GM18867 (cell line): Measurements from ENCODE around the gene FRG2B.
A peak's percentile ranks its signal among the peaks of the same experiment; 100 is the strongest.
"Not testable (repeated sequence)": the region's sequence is repeated elsewhere in the genome, so short reads cannot be mapped to it uniquely, and the experiment has no call there.

Experiments
- ATAC-seq: cut with Tn5 transposase; IDR thresholded peaks from one replicate; pipeline ENCODE4 v1.9.1; 2021; ENCODE audit warnings: mild to moderate bottlenecking, moderate library complexity; ENCODE audit not compliant: unreplicated experiment

The FRG2B gene

GRCh38 chr10:133626695-133627094 is at the start of gene FRG2B:
Gene FRG2B, minus strand, starts transcription at chr10:133626795. Its CDS starts 53 bp downstream, at chr10:133626742.
- not testable (repeated sequence) for ATAC-seq

- not testable (repeated sequence) for ATAC-seq
These were observed 40.9 kb upstream of the FRG2B start for GRCh38 chr10:133667446-133667845.

GRCh38 chr10:133663544-133664160 is 37.1 kb upstream of the FRG2B start:
- not testable (repeated sequence) for ATAC-seq

GRCh38 chr10:133661122-133661521 is 34.5 kb upstream of the FRG2B start:
- peak; percentile 65 for ATAC-seq

GRCh38 chr10:133660516-133660915 is 33.9 kb upstream of the FRG2B start:
- not testable (repeated sequence) for ATAC-seq

- ATAC-seq: not testable (repeated sequence)
These were observed 30.7 kb upstream of the FRG2B start for GRCh38 chr10:133657276-133657675.

- ATAC-seq: not testable (repeated sequence)
These were observed 22.4 kb upstream of the FRG2B start for GRCh38 chr10:133648872-133649455.

- peak; percentile 90 for ATAC-seq
These were observed 20.6 kb upstream of the FRG2B start for GRCh38 chr10:133647075-133647748.

GRCh38 chr10:133637846-133638235 is 11.2 kb upstream of the FRG2B start:
- not testable (repeated sequence) for ATAC-seq

- ATAC-seq: not testable (repeated sequence)
These were observed 10.7 kb upstream of the FRG2B start for GRCh38 chr10:133637202-133637845.

GRCh38 chr10:133630723-133631249 is 4.2 kb upstream of the FRG2B start:
- not testable (repeated sequence) for ATAC-seq

- not testable (repeated sequence) for ATAC-seq
These were observed 4.1 kb downstream of the FRG2B start for GRCh38 chr10:133622544-133622943.

GRCh38 chr10:133618851-133619250 is 7.7 kb downstream of the FRG2B start:
- no peak for ATAC-seq

GRCh38 chr10:133617196-133617595 is 9.4 kb downstream of the FRG2B start:
- no peak for ATAC-seq

GRCh38 chr10:133616371-133617130 is 10.0 kb downstream of the FRG2B start:
- ATAC-seq: no peak

- no peak for ATAC-seq
These were observed 11.6 kb downstream of the FRG2B start for GRCh38 chr10:133614830-133615580.

GRCh38 chr10:133613699-133614098 is 12.9 kb downstream of the FRG2B start:
- ATAC-seq: no peak

GRCh38 chr10:133611079-133611478 is 15.5 kb downstream of the FRG2B start:
- ATAC-seq: no peak

GRCh38 chr10:133608855-133609254 is 17.7 kb downstream of the FRG2B start:
- ATAC-seq: no peak

GRCh38 chr10:133603434-133603833 is 23.2 kb downstream of the FRG2B start:
- not testable (repeated sequence) for ATAC-seq
